ENCODE data around the gene AMPH.

DNA sequence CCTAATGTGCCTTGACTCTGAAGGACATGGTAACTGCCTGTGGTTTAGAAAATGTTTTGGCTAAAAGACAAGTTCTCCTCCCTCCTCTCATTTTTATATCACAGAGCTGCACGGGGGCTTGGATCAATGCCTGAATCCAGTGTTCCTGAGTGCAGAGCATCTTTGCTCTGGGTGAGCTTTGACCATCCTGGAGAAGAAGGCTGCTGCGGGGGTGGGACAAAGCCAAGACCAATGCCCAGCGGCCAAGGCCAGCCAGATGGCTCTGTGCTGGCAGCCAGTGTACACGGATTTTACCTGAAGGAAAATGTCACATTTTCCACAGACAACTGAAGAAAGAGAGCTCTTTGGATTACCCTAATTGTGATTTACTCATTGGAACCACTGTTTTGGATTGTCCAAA, 255.7 kb downstream of the AMPH start:
- TF ChIP-seq POLR2A (IDR thresholded peaks at IDR 0.05) = no peak
- TF ChIP-seq, protein P1, sequence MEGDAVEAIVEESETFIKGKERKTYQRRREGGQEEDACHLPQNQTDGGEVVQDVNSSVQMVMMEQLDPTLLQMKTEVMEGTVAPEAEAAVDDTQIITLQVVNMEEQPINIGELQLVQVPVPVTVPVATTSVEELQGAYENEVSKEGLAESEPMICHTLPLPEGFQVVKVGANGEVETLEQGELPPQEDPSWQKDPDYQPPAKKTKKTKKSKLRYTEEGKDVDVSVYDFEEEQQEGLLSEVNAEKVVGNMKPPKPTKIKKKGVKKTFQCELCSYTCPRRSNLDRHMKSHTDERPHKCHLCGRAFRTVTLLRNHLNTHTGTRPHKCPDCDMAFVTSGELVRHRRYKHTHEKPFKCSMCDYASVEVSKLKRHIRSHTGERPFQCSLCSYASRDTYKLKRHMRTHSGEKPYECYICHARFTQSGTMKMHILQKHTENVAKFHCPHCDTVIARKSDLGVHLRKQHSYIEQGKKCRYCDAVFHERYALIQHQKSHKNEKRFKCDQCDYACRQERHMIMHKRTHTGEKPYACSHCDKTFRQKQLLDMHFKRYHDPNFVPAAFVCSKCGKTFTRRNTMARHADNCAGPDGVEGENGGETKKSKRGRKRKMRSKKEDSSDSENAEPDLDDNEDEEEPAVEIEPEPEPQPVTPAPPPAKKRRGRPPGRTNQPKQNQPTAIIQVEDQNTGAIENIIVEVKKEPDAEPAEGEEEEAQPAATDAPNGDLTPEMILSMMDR (IDR thresholded peaks at IDR 0.05) = no peak

Measured in testis (tissue), 2 donors.